ENCODE measurements around the gene GARRE1. TPM values are rescaled to one million over a fixed set of nuclear protein-coding genes. Genes with fewer than 3 reads are reported as not detected.
"Not testable (repeated sequence)": the region's sequence is repeated elsewhere in the genome, so short reads cannot be mapped to it uniquely, and the experiment has no call there.

GARRE1 gene
- total RNA-seq, 1 experiment from 2014 or later = 8.6 TPM

GRCh38 chr19:34230820-34231219 lies 23.5 kb upstream of the GARRE1 start:
- DNase-seq (ENCODE audit: low read depth) = no peak

GRCh38 chr19:34231439-34231838 lies 22.9 kb upstream of the GARRE1 start:
- no peak for DNase-seq (ENCODE audit: low read depth)

GRCh38 chr19:34232566-34233481 lies 21.5 kb upstream of the GARRE1 start:
- peak; percentile 82 for DNase-seq (ENCODE audit: low read depth)

DNA sequence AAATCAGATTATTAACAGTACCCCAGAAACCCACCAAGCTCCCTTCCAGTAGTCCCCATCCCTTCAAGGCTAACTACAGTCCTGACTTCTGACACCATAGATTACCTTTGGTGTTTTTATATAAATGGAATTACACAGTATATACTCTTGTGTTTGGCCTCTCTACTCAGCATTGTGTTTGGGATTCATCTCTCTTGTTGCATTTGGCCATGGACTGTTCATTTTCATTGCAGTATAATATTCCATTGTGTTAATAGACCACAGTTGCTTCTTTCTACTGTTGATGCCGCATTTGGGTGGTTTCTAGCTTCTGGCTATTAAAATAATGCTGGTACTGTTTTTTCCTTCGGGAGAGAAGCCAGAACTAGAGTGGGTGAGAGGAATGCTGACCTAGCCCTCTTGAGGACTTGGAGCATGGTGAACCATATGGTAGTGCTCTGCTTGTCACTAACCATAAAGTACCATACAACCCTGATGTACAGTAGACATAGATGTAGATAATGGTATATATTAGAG lies 18.9 kb upstream of the GARRE1 start:
- DNase-seq (ENCODE audit: low read depth) = no peak

DNA sequence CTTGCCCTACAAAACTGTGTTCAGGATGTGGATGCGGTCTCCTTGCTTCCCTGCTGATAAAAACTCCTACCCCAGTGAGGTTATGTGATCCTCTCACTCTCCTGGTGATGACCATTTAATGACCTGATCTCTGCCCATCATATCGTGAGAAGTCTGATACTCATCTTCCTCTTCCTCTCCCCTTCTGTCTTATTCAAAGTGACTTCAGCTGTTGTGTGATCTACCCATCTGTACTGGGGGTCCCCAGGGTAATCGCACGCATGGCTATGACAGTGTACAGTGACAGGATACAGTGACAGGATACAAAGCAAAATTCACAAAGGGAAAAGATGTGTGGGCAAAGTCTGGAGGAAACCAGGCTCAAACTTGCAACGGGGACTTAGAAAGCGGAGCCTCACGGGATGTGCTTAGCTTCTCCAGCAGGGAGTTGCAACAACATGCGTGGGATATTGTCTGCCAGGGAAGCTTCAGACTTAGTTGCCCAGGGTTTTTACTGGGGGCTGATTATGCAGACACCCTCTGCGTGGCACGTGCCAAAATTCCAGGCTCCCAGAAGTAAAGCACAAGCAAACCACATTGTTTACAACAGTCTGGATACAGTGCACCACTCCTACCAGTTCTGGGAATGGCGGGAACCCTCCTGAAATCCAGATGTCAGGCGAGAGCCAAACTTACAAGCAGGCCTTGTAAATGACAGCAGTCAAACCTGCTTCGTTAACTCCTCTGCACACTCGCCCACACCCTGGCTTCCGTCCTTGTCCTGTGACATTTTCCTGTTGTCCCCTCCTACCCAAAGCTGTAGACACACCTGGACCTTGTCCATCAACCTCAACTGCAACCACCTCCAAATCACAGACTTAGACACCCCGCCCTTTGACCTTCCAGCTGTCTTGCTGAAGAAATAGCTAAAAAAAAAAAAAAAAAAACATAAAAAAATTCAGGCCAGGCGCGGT lies 18.0 kb upstream of the GARRE1 start:
- DNase-seq (ENCODE audit: low read depth) = no peak

DNA sequence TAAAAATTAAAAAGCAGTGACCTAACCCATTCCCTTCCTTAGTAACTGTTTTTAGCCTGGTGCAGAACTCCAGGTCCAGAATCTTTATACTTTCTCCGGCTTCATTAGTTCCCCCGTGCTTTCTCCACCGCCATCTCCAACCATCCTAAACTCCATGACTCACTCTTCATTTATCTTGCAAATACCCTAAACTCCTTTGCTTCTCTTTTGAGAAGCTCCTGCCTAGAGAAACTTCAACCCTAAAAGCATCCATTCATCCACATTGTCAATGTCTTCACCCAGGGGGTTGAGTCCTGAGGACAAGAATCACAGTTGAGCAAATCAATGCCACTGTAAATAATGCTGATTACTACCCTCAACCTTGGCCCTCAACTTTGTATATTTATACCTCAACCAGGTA lies 17.1 kb upstream of the GARRE1 start:
- DNase-seq (ENCODE audit: low read depth) = no peak

DNA sequence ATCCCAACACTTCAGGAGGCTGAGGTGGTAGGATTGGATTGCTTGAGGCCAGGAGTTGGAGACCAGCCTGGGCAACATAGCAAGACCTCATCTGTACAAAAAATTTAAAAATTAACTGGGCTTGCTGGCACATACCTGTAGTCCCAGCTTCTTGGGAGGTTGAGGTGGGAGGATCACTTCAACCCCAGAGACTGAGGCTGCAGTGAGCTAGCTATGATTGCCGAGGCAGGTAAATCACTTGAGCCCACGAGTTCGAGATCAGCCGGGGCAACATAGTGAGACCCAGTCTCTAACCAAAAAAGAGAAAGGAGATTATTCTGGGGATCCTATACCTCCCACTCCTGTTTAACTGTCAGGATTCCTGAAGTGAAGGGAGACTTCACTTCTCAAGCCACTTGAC lies 16.4 kb upstream of the GARRE1 start:
- no peak for DNase-seq (ENCODE audit: low read depth)

DNA sequence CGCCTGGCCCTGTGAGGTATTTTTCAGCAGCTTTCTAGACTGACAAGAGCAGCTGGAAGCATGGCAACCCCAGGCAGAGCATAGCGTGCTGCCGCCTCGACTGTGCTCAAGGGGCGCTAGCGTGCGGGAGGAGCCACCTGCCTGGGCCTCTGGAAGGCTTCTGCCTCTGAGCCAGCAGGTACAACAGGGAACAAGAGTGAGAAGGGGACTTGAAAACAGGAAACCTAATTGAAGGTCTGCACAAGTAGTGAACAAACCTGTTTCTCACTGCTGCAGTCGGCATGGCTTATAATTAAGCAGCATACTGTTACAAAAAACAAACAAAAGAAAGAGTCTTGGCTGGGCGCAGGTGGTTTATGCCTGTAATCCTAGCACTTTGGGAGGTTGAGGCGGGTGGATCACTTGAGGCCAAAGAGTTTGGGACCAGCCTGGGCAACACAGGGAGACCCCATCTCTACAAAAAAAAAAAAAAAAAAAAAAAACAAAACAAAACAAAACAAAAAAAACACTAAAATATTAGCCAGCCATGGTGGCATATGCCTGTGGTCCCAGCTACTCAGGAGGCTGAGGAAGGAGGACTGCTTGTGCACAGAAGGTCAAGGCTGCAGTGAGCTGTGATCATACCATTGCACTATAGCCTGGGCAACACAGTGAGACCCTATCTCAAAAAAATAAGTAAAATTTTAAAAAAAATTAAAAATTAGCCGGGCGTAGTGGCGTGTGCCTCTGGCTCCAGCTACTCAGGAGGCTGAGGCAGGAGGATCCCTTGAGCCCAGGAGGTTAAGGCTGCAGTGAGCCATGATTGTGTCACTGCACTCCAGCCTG lies 12.6 kb upstream of the GARRE1 start:
- DNase-seq (ENCODE audit: low read depth) = peak; percentile 34

- DNase-seq (ENCODE audit: low read depth) = peak; percentile 39
These were observed 11.0 kb upstream of the GARRE1 start for GRCh38 chr19:34243138-34243875.

DNA sequence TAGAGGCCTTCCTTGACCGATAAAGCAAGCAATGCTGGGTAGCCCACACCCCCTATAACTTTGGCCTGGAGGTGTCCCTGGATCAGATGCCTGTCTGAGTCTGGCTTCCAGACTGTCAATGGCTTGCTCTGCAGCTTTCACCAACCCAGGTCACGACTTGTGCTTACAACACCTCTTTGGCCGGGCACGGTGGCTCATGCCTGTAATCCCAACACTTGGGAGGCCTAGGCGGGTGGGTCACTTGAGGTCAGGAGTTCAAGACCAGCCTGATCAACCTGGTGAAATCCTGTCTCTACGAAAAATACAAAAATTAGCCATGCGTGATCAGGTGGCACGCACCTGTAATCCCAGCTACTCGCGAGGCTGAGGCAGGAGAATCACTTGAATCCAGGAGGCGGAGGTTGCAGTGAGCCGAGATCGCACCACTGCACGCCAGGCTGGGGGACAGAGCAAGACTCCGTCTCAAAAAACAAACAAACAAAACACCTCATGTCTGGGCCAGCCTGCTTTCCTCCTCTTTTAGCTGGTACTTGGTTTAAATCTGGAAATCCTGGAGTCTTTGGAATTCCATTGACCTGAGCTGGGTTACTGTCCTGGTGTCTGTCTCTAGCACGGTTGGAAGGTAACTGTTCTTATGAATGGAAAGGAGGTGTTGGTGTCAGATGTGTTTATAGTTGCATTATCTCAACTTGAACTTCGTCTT lies 10.3 kb upstream of the GARRE1 start:
- no peak for DNase-seq (ENCODE audit: low read depth)

DNA sequence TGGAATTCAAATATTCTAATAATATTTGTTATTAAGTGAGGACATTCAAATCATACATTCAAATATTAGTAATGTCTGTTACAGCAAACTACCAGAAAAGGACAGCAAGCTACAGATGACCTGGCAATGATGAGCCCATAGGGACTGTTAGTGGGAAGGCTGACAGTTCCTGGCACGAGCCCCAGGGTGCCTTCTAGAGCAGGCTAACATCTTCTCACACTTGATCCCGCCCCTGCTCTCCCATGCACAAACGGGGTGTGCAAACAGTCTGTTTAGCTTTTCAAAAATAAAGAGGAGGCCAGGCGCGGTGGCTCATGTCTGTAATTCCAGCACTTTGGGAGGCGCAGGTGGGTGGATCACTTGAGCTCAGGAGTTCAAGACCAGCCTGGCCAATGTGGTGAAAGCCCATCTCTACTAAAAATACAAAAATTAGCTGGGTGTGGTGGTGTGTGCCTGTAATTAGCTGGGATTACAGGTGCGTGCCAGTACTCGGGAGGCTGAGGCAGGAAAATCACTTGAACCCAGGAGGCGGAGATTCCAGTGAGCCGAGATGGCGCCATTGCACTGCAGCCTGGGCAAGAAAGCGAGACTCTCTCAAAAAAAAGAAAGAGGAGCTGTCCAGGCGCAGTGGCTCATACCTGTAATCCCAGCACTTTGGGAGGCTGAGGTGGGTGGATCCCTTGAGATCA lies 9.6 kb upstream of the GARRE1 start:
- no peak for DNase-seq (ENCODE audit: low read depth)

GRCh38 chr19:34246340-34246739 lies 8.0 kb upstream of the GARRE1 start:
- no peak for DNase-seq (ENCODE audit: low read depth)

DNA sequence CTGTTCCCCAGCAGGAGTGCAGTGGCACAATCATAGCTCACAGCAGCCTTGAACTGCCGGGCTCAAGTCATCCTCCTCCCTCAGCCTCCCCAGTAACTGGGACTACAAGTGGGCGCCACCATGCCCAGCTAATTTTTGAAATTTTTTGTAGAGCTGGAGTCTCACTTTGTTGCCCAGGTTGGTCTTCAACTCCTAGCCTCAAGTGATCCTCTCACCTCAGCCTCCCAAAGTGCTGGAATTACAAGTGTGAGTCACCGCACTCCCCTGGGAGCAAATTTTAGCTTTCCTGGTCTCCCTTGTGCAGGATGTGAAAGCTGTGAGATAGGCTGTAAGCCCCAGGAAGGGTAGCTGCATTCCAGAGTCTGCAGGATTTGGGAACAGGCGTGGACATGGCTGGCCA lies 5.4 kb upstream of the GARRE1 start:
- no peak for DNase-seq (ENCODE audit: low read depth)

- not testable (repeated sequence) for DNase-seq (ENCODE audit: low read depth)
These were observed 1.2 kb upstream of the GARRE1 start for GRCh38 chr19:34253167-34253566.

DNA sequence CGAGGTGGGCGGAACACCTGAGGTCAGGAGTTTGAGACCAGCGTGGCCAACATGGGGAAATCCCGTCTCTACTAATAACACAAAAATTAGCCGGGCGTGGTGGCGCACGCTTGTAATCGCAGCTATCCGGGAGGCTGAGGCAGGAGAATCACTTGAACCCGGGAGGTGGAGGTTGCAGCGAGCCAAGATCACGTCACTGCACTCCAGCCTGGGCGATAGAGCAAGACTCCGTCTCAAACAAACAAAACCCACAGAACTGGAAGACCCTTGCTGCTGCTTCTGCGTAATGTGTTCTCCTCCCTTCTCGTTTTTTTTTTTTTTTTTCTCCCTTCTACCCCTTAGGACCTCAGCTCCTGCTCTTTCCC lies 691 bp upstream of the GARRE1 start:
- not testable (repeated sequence) for DNase-seq (ENCODE audit: low read depth)

DNA sequence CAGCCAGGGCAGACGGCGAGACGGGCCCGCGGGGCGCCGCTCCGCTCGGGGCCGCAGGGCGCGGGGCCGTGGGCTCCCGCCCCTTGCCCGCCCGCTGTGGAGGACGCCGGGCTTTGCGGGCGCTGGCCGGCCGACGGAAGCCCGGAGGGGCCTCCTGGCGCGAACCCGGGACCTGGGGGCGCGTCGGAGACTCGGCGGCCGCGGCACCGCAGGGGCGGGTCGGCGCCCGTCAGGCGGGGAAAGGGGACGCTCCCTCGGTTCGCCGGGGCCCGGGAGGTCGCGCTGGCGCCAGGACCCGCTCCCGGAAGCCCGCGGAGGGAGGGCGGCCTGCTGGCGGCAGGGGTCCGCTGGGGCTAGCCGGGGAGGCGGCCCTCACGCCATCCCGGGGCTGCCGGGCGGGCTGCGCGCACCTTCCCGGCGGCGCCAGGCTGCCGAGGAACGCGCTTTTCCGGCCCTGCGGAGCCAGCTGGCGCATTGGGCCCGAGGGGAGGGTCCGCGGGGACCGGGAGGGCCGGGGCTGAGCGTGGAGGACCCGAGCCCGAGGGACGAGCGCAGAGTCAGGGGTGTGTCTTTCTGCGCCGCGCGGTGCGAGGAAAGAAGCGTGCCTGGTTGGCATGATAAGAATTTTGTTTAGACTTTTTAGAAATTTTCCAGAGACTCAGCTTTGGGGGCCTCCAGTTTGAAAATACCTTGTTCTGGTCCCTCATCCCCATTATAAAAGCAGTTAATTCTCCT lies 511 bp downstream of the GARRE1 start:
- DNase-seq (ENCODE audit: low read depth) = peak; percentile 58

DNA sequence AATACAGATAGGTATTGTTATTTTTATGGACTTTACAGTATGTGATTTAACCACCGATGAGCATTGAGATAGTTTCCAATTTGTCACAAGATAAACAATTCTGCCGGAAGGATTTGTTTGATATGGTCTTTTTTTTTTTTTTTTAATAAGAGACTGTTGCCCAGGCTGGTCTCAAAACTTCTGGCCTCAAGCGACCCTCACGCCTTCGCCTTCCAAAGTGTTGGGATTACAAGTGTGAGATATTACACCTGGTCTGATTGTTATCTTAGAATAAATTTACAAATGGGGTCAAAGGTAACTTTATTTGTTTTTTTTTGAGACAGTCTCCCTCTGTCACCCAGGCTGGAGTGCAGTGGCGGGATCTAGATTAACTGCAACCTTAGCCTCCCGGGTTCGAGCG lies 1.2 kb downstream of the GARRE1 start:
- no peak for DNase-seq (ENCODE audit: low read depth)

DNA sequence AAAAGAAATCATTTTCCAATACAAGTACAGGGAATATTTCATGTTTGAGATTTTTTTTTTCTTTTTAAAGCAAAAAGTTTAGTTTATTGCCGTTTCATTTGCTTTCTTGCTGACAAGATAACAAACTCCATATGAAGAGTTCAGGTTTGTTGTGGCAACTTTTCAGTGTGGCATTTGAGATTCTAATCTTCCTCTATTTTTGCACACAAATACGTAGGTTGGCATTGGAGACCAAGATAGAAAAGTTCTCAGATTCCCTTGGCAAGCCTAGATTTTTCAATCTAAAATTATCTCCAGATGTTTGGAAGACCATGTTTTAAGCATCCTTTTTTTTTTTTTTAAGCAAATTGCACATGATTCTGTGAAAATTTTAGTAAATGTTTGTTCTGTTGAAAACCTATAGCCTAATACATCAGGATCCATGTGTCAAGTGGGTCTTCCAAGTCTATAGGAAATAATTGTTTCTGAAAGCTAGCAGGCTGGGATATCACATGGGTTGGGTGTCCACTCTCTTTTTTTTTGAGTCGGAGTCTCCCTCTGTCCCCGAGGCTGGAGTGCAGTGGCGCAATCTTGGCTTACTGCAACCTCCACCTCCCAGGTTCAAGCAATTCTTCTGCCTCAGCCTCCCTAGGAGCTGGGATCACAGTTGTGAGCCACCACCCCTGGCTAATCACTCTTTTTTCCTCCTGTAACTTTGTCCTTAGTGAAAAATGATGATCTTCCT lies 2.6 kb downstream of the GARRE1 start:
- DNase-seq (ENCODE audit: low read depth) = no peak
